ENCODE results near the gene AP1G2. TPM values are rescaled to one million over a fixed set of nuclear protein-coding genes. Genes with fewer than 3 reads are reported as not detected.

Gene AP1G2
- total RNA-seq, 1 experiment from 2014 or later: 155 TPM

- Histone ChIP-seq H3K27ac (ENCODE audit: low read depth, low read length) (peak overlapping the region; percentile 86), H3K9me2 (ENCODE audit: insufficient read depth) (no peaks in the 10 kb centered on the region), H3K9me3 (ENCODE audit: control insufficient read depth in 1 of 2, insufficient read depth in 1 of 2, low read depth in 1 of 2, low read length in 2 of 2) (no peaks in the 10 kb centered on the region), H3K36me3 (ENCODE audit: control insufficient read depth in 1 of 2, insufficient read depth in 2 of 2, low read length in 2 of 2) (peaks cover 5 to 7% of the 10 kb centered on the region in 2 experiments; a peak in 3 of 4 replicates), H3K4me2 (ENCODE audit: low read length) (peak overlapping the region; percentile 89), H3K9ac (ENCODE audit: low read length) (peak overlapping the region; percentile 80), H3K4me3 (replicated peaks in 1 of 2; ENCODE audit: low read depth in 1 of 2, low read length in 2 of 2) (peak overlapping the region; percentile 85 to 88), H3K27me3 (ENCODE audit: insufficient read depth, low read length) (no peaks in the 10 kb centered on the region), H2AFZ (ENCODE audit: low read depth, low read length, poor library complexity, severe bottlenecking) (no peak overlapping the region), H3K4me1 (ENCODE audit: control insufficient read depth in 1 of 2, insufficient read depth in 2 of 2, low read length in 2 of 2) (peaks cover 26 to 34% of the 10 kb centered on the region in 2 experiments), H3K79me2 (ENCODE audit: insufficient read depth, low read length) (peaks cover 10% of the 10 kb centered on the region; the same call in 1 of the 2 replicates), H4K20me1 (ENCODE audit: insufficient read depth) (no peaks in the 10 kb centered on the region)
- ChIA-PET RAD21 (ENCODE audit: low non-redundant PET in 1 of 2, low total read pairs in 2 of 2, uncharacterized antibody in 2 of 2, unreplicated experiment in 2 of 2) (no interaction called here), CTCF (interaction anchor here (0.9 to 3.6 kb wide), 5 partner anchors 9 to 344 kb away, joined by 3 to 21 read pairs (median 5); no protein-coding TSS in a partner anchor), POLR2A (interaction anchor here (0.7 to 1.2 kb wide), 2 partner anchors 11 to 22 kb away, joined by 3 to 6 read pairs; no protein-coding TSS in a partner anchor)
- no peak for DNase-seq (ENCODE audit: low read depth, low spot score)
- peak; percentile 44 for ATAC-seq
- intact Hi-C loops (cut with micrococcal nuclease): no loop called here
- TF ChIP-seq POLR2A (IDR thresholded peaks at IDR 0.05; ENCODE audit: borderline replicate concordance, extremely low read depth, insufficient read depth, insufficient read length): no peak
- peak in 2 of 3 experiments; percentile 29 to 30; a peak in 3 of 6 replicates for TF ChIP-seq CTCF (IDR thresholded peaks at IDR 0.05 in 2 of 3, conservative IDR thresholded peaks at IDR 0.05 in 1 of 3; ENCODE audit: borderline replicate concordance in 1 of 3, insufficient read depth in 1 of 3, low read depth in 2 of 3, low read length in 2 of 3)
- no peak for TF ChIP-seq SIN3A (IDR thresholded peaks at IDR 0.05; ENCODE audit: low read depth)
- TF ChIP-seq EZH2 (IDR thresholded peaks at IDR 0.05): no peak
- TF ChIP-seq, protein P1, sequence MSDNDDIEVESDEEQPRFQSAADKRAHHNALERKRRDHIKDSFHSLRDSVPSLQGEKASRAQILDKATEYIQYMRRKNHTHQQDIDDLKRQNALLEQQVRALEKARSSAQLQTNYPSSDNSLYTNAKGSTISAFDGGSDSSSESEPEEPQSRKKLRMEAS (IDR thresholded peaks at IDR 0.05): peak; percentile 58; the same call in 1 of the 2 replicates
- no TSS peak for BruUV-seq (replicated peaks)
Observed at GRCh38 chr14:23566778-23567185, 809 bp downstream of the AP1G2 start.
